Nephron (organoid): ENCODE measurements around the gene PGM3.
"Not testable (repeated sequence)": the region's sequence is repeated elsewhere in the genome, so short reads cannot be mapped to it uniquely, and the experiment has no call there.

Experiments used
- H3K27ac Mint-ChIP-seq, 3 experiments: 2 replicates each; pipeline ENCODE4 v1.8.0; 2020; ENCODE audit warnings: mixed read lengths in 3 of 3, mild to moderate bottlenecking in 2 of 3, moderate library complexity in 1 of 3
- H3K27me3 Mint-ChIP-seq: 2 replicates; pipeline ENCODE4 v1.8.0; 2021; ENCODE audit warnings: low read depth, mild to moderate bottlenecking, moderate library complexity, mixed read lengths
- H3K36me3 Mint-ChIP-seq: 2 replicates; pipeline ENCODE4 v1.8.0; 2020; ENCODE audit warnings: low read depth, mixed read lengths
- H3K4me1 Mint-ChIP-seq: 2 replicates; pipeline ENCODE4 v1.8.0; 2020; ENCODE audit warnings: mixed read lengths
- H3K4me3 Mint-ChIP-seq, 3 experiments: 2 replicates each; pipeline ENCODE4 v1.8.0; 2020; ENCODE audit warnings: mild to moderate bottlenecking in 3 of 3, mixed read lengths in 3 of 3, moderate library complexity in 2 of 3
- H3K9me3 Mint-ChIP-seq: 2 replicates; pipeline ENCODE4 v1.8.0; 2020; ENCODE audit warnings: mixed read lengths
- CTCF ChIP-seq, 3 experiments: fragments of 200-600 bp; sonication (generic); IDR thresholded peaks; one replicate each; pipeline ENCODE4 v1.5.0; 2021; ENCODE audit warnings: antibody characterized with exemption in 3 of 3; ENCODE audit not compliant: unreplicated experiment in 3 of 3

PGM3 gene

GRCh38 chr6:83199173-83199862, 6.3 kb upstream of the PGM3 start:
- H3K4me1 Mint-ChIP-seq: peaks cover 13% of the 10 kb centered on the region
- H3K27ac Mint-ChIP-seq: no peak overlapping the region
- peaks cover 10% of the 10 kb centered on the region for H3K36me3 Mint-ChIP-seq
- TF ChIP-seq CTCF (IDR thresholded peaks at IDR 0.05; ENCODE audit: unreplicated experiment in 3 of 3): no peak
- no peaks in the 10 kb centered on the region for H3K27me3 Mint-ChIP-seq
- no peak overlapping the region for H3K4me3 Mint-ChIP-seq
- no peaks in the 10 kb centered on the region for H3K9me3 Mint-ChIP-seq

GRCh38 chr6:83198486-83199172, 5.6 kb upstream of the PGM3 start:
- Mint-ChIP-seq H3K27ac (no peak overlapping the region), H3K9me3 (no peaks in the 10 kb centered on the region), H3K36me3 (peaks cover 10% of the 10 kb centered on the region), H3K4me1 (peaks cover 18% of the 10 kb centered on the region), H3K27me3 (no peaks in the 10 kb centered on the region), H3K4me3 (no peak overlapping the region)
- TF ChIP-seq CTCF (IDR thresholded peaks at IDR 0.05; ENCODE audit: unreplicated experiment in 3 of 3): no peak

GRCh38 chr6:83193747-83194566, 892 bp upstream of the PGM3 start:
- TF ChIP-seq CTCF (IDR thresholded peaks at IDR 0.05; ENCODE audit: unreplicated experiment in 3 of 3): no peak
- H3K9me3 Mint-ChIP-seq: no peaks in the 10 kb centered on the region
- peaks cover 21% of the 10 kb centered on the region for H3K36me3 Mint-ChIP-seq
- H3K4me1 Mint-ChIP-seq: peaks cover 31% of the 10 kb centered on the region
- peak overlapping the region; percentile 80 to 94 (median 87) for H3K4me3 Mint-ChIP-seq
- H3K27ac Mint-ChIP-seq: peak overlapping the region in 2 of 3 experiments; percentile 33 to 45
- no peaks in the 10 kb centered on the region for H3K27me3 Mint-ChIP-seq

GRCh38 chr6:83192456-83192855, 609 bp downstream of the PGM3 start:
- Mint-ChIP-seq H3K4me1 (peaks cover 31% of the 10 kb centered on the region), H3K4me3 (peak overlapping the region; percentile 94 to 100 (median 98)), H3K27ac (peak overlapping the region; percentile 90 to 95 (median 95)), H3K27me3 (no peaks in the 10 kb centered on the region), H3K9me3 (no peaks in the 10 kb centered on the region), H3K36me3 (peaks cover 25% of the 10 kb centered on the region)
- TF ChIP-seq CTCF (IDR thresholded peaks at IDR 0.05; ENCODE audit: unreplicated experiment in 3 of 3): no peak

- peaks cover 31% of the 10 kb centered on the region for H3K4me1 Mint-ChIP-seq
- H3K4me3 Mint-ChIP-seq: peak overlapping the region; percentile 94 to 100 (median 98)
- not testable (repeated sequence) for H3K9me3 Mint-ChIP-seq, H3K27me3 Mint-ChIP-seq
- H3K36me3 Mint-ChIP-seq: peaks cover 22% of the 10 kb centered on the region
- peak overlapping the region in 2 of 3 experiments; percentile 90 to 95 for H3K27ac Mint-ChIP-seq
These were observed 1.1 kb downstream of the PGM3 start for GRCh38 chr6:83191974-83192373.

- Mint-ChIP-seq H3K27ac (no peak overlapping the region), H3K4me3 (peak overlapping the region; percentile 94 to 100 (median 98)), H3K9me3 (no peaks in the 10 kb centered on the region), H3K36me3 (peaks cover 28% of the 10 kb centered on the region), H3K27me3 (no peaks in the 10 kb centered on the region), H3K4me1 (peaks cover 31% of the 10 kb centered on the region)
- no peak for TF ChIP-seq CTCF (IDR thresholded peaks at IDR 0.05; ENCODE audit: unreplicated experiment in 3 of 3)
These were observed 2.4 kb downstream of the PGM3 start for GRCh38 chr6:83190626-83191025.
